Stimulated activated naive CD4-positive, alpha-beta T cell (primary cell): ENCODE measurements around the gene CXCL6.

Source experiments
- DNase-seq, 6 experiments: peaks; one replicate each; lab custom pipeline; 2025; lab: John Stamatoyannopoulos, UW

Gene CXCL6

DNA sequence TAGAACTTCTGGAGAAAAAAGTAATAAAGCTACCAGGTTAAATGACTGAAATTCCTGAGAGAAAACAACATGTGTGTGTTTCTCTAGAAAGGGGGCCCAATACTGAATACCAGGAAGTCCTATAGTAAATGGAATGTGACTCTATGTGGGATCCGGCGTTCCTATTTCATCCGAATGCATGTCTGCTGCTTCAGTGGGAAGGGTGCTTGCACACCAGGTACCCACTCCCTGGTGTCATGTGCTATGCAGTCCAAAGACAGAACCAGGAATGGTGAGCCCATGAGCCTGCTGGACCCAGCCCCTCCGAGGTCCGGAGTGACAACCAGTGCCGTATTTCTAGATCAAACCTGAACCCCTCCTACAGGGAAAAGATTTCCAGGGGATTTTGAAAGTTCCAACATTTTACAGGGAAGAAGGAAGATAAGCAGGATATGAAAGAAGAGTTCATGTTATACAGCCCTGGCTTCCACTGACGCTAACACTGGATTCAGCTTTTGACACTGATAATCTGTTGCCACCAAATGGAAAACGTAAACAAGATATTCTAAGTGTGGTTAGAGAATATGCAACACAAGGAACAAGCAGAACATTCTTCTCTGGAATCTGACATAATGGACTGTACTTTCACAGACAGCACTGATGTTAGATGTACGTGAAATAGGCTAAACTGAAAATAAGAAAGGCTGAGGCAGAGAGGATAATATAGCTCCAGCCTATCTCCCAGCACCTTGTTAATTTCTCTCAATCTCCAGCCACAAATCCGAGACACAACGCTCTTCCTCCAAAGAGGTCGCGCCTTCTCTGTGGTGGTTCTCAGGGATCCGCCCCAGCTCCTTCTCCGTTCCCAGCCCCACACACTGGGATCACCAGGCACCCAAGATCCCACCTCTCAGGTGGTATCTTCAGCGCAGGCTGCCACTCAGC lies 32.0 kb downstream of the CXCL6 start:
- no peak for DNase-seq

DNA sequence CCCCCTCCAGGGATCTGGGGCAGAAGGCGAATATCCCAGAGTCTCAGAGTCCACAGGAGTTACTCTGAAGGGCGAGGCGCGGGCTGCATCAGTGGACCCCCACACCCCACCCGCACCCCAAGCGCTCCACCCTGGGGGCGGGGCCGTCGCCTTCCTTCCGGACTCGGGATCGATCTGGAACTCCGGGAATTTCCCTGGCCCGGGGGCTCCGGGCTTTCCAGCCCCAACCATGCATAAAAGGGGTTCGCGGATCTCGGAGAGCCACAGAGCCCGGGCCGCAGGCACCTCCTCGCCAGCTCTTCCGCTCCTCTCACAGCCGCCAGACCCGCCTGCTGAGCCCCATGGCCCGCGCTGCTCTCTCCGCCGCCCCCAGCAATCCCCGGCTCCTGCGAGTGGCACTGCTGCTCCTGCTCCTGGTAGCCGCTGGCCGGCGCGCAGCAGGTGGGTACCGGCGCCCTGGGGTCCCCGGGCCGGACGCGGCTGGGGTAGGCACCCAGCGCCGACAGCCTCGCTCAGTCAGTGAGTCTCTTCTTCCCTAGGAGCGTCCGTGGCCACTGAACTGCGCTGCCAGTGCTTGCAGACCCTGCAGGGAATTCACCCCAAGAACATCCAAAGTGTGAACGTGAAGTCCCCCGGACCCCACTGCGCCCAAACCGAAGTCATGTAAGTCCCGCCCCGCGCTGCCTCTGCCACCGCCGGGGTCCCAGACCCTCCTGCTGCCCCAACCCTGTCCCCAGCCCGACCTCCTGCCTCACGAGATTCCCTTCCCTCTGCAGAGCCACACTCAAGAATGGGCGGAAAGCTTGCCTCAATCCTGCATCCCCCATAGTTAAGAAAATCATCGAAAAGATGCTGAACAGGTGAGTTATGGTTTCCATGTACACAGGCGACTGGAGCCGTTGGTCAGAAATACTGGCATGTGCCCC lies 32.9 kb downstream of the CXCL6 start, which contains the start of gene CXCL1:
Gene CXCL1 (plus strand): TSS at position 264 of the 926 bp plus-strand sequence. CDS start 78 bp downstream, at position 342.
- no peak for DNase-seq

DNA sequence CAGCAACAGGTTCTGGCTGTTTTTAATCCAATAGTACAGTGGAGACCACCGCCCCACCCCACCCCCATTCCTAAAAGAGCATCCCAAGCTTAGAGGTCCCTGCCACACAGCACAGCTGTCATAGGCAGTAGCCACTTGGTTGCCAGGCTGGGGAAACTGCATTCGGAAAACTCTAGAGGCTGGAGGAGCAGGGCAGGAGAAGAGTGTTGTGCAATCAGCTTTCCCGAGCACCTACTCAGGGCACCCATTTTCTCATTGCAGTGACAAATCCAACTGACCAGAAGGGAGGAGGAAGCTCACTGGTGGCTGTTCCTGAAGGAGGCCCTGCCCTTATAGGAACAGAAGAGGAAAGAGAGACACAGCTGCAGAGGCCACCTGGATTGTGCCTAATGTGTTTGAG lies 33.8 kb downstream of the CXCL6 start:
- DNase-seq, result no peak

DNA sequence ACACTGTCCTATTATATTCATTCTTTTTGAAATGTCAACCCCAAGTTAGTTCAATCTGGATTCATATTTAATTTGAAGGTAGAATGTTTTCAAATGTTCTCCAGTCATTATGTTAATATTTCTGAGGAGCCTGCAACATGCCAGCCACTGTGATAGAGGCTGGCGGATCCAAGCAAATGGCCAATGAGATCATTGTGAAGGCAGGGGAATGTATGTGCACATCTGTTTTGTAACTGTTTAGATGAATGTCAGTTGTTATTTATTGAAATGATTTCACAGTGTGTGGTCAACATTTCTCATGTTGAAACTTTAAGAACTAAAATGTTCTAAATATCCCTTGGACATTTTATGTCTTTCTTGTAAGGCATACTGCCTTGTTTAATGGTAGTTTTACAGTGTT lies 34.3 kb downstream of the CXCL6 start:
- no peak for DNase-seq

DNA sequence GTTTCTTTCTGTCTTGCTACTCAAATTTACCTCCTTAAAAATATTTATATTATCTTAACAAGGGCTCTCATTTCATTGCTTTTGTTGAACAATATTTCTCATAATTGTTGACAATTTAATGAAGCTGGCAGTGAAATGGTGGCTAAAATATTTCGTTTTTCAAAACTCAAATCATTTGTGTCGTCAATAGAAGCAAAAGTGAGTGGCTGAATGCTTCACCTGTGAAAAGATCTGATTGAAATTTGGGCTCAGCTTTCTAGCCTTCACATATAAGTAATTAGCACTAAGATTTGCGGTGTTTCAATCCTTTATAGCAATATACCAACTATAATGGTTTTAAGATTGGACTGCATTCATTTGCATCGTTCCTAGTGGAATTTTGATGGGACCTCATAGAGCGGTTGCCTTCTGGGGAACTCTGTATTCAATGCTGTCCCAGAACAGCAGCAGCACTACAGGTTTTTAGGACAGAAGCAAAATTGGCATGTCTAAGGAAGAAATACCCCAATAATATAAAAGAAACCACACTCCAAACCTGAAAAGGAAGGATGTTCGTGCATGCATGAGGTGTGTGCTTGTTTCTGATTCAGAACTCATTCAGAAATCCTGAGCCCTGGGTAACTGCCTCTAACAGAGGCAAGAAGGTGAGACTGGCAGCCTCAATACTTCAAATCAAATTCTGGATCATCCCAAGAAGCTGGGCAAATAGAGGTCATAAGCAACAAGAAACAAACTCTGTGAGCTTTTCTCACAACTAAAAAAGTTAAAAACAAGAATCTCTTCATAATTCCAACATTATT lies 35.2 kb downstream of the CXCL6 start:
- DNase-seq, result no peak

DNA sequence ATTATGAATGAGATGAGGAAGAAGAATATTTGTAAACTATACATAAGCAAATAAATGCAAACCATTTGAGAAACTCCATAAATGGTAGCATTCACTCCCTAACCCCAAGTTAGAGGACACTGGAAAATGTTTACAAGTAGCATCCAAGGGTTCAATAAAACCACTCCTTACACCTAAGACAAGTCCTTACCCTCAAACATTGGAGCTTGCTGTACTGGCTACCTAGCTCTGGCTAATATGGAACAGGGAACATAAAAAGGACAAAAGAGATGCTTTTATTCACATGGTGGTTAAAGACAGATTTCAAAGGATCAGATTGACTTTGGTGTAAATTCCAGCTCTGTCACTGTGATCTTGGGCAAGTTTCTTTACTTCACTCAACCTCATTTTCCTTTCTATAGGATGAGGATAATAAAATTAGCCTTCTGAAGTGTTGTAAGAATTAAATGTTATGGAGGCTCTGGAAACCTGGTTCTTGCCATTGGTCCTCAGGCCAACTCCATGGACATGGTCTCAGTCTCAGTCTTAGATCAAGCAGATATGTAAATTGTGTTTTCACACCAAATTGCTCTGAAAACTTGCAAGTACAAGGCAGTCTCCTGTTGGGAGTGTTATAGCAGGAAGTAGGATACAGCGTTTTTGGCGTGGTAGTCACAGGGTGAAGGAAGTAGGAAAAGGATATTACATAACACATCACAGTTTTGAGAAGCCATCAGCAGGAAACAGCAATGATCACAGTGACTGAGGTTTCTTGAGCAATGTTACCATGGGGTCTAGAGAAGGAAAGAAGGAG lies 36.0 kb downstream of the CXCL6 start:
- DNase-seq, result no peak

DNA sequence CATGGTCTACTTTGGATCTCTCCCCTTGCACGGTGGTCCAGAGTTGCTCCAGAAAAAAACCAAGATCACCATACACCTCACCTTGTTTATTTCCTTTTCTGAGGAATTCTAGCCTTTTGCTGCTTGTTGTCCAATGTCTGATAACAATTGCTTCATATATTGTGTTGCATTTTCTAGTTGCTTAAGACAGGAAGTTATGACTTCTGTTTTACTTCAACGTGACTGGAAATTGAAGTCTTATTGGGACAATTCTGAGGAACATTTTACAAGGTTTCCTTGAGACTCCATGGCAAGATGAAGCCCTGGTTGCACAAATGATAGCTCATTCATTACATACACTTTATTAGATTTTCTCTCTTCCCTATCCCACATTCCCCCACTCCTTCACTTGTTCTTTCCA lies 37.9 kb downstream of the CXCL6 start:
- no peak for DNase-seq

DNA sequence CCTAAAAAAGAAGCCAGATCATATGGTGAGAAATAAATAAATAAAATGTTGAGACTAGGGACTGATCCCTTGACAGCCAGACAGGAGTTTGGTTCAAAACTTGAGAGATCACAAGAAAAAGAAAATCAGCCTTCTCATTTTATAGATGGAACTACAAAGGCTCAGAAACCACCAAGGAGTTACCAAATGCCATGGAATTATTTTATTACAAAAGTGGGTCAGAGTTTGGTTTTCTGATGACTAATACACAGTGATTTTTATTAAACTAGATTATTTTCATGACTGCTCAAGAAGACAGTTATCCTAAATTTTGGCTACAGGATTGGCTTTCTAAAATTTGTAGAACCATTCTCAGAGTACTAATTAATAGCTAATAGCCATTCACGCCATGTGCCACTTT lies 38.9 kb downstream of the CXCL6 start:
- no peak for DNase-seq

DNA sequence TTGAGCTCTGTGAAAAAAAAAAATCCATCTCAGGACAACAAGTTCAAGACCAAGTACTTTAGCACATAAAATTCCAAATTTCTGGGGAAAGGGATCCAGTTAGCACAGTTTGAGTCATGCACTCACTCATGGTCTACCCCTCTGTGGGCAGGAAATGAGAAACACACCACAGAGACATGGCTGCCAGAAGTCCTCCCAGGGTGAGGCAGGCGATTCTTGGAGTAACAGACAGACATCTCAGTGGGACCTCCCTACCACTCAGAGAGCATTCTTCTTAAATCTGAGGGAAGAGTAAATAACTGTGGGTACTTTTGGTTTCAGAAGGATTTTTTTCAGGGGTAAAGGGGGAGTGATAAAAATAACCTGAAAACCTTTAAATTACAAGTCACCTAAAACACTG lies 46.8 kb downstream of the CXCL6 start:
- no peak for DNase-seq

DNA sequence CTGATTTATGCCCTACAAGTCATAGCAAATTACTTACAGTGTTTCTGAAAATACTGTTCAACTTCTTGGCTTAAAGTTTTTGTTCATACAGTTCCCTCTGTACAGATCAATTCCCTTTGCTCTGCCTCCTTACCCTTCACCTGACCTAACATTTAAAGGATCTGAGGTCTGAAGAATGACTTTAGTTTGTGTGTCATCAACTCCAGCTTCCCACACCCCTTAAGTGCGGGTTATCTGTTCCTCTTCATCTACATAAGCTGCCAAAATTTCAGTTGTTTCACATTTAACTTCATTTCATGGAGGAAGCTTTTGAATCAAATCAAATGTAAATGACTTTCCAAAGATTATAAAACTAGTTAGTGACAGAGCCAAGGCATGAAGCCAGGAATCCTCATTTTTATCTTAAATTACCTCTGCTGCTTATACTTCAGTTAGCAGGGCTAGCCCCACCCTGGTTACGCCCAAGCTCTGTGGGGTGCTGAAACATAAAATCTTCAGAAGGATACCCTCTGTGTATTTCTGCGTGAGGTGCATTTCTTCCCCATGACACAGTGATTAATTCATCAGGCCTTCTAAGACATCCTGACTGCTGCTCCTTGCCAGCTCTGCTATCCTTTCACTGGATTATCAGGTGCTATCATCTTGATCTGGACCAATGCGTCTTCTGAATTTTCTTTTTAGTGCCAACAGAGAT lies 49.2 kb downstream of the CXCL6 start:
- no peak for DNase-seq
